GM21576 (cell line): ENCODE results near the gene IL34.
"Not testable (repeated sequence)": the region's sequence is repeated elsewhere in the genome, so short reads cannot be mapped to it uniquely, and the experiment has no call there.

Experiments
- ATAC-seq: cut with Tn5 transposase; IDR thresholded peaks from one replicate; pipeline ENCODE4 v1.9.1; 2021; ENCODE audit warnings: mild to moderate bottlenecking, moderate library complexity; ENCODE audit not compliant: unreplicated experiment

Gene IL34

DNA sequence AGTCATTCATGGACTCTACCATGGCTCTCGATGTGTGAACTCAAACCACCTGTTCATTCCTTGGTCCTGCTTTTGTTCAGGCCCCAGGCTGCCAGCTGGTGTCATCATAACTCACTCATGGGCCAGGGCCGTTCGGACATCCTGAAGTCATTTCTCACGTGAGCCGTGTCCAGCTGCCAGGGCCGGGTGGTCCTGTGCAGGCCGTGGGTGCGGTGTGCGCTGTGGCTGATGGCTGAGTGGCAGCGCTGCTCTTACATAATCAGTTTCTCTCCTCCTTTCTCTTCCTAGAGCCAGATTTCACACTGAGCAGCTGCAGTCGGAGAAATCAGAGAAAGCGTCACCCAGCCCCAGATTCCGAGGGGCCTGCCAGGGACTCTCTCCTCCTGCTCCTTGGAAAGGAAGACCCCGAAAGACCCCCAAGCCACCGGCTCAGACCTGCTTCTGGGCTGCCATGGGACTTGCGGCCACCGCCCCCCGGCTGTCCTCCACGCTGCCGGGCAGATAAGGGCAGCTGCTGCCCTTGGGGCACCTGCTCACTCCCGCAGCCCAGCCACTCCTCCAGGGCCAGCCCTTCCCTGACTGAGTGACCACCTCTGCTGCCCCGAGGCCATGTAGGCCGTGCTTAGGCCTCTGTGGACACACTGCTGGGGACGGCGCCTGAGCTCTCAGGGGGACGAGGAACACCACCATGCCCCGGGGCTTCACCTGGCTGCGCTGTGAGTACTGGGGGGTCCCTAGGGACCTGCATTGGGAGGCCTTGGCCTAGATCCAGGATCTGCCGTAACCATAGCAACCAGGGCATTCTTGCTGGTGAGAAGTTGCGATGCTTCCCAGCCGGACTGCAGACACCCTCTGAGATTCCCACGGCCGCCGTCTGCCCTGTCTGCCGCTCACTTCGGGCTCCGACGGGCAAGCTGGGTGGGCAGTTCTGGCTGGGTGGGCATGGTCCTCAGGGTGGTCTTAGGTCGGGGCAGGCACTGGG, at the start of gene IL34:
IL34 (plus strand) TSS at position 300 of the 982 bp plus-strand sequence; CDS start at position 689, 389 bp downstream.
- no peak for ATAC-seq

DNA sequence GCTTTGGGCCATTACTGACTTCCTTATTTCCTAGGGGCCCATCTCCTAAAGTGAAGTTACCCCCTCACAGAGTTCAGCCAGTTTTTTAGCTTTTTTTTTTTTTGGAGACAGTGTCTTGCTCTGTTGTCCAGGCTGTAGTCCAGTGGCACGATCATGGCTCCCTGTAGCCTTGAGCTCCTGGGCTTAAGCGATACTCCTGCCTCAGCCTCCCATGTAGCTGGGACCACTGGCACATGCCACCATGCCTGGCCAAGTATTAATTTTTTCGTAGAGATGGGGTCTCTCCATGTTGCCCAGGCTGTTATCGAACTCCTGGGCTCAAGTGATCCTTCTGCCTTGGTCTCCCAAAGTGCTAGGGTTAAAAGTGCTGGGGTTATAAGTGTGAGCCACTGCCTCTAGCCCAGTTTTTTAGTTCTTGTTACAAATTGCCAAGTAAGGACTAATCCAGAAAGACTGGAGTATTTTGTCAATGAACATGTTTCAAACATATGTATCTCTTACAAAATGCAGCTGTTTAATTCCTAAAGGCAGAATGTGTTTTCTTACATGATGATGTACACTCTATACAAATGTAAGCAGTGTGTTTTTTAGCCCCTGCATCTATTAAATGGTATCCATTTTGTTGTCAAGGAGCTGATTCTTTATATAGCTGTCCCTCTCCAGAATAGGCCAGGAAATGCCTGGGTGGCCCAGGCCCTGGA, 49.1 kb upstream of the IL34 start:
- no peak for ATAC-seq

DNA sequence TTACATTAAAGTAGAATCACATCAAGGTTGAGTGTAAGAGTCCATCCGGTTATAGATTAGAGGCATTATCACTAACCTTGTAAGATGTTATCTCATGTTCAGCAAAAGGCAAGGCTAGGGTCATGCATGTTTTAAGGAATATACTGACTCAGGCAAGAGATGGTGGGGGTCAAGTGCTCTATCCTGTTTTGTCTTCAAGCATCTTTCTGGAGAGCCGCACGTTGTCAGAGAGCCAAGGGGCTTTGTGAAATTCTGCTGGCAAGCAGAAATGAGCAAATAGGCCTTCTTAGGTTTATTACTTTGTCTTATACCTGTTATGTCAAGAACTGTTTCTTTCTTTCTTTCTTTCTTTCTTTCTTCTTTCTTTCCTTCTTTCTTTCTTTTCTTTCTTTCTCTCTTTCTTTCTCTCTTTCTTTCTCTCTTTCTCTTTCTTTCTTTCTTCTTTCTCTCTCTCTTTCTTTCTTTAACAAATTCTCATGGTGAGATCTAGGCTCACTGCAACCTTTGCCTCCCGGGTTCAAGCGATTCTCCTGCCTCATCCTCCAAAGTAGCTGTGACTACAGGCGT, 47.3 kb upstream of the IL34 start:
- ATAC-seq, result no peak

DNA sequence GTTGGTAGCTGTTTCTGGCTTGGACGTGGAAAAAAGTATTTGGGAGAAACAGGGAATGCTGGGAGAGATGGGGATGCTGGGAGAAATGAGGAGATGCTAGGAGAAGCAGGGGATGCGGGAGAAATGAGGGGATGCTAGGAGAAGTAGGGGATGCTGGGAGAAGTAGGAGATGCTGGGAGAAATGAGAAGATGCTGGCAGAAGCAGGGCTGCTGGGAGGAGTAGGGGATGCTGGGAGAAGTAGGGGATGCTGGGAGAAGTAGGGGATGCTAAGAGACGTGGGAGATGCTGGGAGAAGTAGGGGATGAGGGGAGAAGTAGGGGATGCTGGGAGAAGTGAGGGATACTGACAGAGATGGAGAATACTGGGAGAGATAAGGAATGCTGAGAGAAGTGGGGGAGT, 45.6 kb upstream of the IL34 start:
- ATAC-seq, result no peak

DNA sequence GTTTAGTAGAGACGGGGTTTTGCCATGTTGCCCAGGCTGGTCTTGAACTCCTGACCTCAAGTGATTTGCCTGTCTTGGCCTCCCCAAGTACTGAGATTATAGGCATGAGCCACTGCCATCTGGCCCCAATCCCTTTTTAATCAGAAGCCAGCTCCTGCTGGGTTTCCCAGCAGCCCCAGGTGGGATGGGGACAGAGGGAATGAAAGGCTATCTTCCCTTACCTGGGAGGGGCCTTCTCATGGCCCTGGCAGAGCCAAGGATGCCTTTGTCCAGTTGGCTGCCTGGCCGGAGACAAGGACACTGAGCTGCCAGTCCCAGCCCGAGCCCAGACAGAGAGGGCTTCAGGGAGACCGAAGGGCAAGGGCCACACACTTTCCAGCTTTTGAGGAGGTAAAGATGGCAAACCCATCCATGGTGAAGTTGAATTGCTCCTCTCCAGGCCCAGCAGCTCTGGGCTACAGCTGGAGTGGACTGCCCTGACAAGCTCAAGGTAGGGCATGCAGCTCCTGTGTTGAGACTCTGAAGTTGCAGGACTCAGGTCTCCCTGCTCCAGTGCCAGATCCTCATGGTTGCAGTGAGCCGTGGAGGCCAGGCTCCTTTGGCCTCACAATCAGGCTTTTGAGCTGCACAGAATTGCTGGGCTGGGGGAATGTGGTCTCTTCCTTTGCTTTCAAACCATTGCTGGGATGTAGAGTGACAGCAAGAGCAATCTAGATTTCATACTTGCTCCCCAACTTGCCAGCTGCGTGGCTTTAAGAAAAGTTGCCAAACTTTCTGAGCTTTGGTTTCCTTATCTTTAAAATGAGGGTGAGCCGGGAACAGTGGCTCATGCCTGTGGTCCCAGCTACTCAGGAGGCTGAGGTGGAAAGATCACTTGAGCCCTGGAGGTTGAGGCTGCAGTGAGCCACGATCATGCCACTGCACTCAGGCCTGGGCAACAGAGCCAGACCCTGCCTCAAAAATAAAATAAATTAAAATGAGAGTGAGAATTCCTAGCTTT, 44.5 kb upstream of the IL34 start:
- ATAC-seq, result no peak

DNA sequence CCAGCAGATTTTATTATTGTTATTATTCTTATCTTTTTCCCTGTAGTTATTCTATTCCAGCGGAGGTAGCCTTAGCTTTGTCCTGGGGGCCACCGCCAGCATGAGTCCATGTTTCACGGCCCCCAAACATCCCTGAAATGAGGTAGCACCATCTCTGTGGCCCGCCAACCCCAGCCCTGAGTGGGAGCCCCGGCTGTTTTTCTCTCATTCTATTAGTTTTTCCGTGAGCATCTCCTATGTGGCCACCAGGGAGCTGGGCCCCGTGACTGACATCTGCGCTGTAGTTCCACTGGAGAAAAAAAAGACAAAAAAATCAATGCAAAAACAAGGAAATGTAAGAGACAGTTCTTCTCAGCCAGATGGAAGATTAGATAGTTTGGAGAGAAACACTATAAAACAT, 43.5 kb upstream of the IL34 start:
- ATAC-seq, result no peak

DNA sequence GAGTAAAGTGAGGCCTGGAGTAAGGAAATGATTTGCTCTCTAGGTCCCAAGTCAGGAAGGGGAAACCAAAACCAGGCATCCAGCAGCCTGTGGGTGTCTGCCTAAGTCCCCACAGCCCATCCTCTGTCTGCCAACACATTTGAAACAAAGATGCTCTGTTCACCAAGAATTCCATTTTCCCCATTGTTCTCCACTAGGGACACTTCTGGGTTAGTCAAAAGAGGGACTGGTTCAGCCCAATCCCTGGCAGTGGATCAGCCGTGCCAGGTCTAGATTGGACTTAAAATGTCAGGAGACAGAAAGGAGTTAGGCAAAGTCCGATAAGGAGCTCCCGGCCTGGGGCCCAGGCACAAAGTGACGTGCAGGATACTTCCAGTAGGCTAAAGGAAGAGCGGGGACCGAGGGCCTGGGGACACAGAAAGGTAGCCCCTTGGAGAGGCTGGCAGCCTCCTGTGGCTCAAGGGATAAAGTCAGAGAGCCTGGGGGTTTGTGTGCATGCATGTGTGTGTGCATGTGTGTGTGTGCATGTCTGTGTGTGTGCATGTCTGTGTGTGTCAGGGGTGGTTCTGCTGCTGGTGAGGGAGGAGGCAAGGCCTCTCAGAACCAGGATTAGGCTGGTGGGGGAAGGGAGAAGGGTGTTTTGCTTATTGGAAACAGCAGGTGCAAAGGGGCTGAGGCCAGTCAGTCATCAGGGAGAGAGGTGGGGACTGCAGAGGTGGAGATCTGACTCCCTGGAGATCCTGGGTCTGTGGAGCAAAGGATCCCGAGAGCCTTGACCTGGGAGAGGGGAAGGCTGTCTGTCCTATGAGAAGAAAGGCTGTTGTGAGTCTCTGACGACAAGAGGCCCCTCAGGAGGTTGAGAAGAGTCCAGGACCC, 41.7 kb upstream of the IL34 start:
- ATAC-seq, result no peak

DNA sequence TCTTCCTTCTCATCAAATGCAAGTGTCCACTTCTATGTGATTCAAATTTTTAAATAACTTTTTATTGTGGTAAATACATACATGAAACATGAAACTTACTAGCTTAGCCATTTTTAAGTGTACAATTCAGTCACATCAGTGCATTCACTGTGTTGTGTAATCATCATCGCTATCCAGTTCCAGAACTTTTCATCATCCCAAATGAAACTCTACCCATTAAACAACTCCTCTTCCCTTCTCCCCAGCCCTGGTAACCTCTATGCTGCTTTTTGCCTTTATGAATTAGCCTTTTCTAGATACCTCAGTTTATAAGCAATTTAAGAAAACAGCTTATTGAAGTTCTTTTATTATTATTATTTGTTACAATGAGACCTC, 41.1 kb upstream of the IL34 start:
- no peak for ATAC-seq

DNA sequence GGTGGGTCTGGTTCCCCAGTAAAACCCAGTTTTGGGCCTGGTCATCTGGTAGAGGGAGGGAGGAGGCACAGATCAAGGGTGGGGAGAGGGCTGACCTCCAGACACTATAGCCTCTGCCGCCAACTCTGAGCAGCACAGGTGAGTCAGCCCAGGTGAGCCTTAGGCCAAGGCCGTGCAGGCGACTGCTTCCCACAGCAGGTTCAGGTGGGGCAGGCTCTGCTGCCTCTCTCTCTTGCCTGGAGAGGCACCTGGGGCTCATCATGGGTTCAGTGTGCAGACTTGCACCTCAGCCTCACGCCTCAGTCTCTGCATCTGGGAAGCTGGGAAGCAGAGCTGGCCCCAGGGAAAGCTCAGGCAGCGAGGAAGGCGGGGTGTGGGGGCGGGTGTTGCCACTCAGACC, 37.8 kb upstream of the IL34 start:
- no peak for ATAC-seq

DNA sequence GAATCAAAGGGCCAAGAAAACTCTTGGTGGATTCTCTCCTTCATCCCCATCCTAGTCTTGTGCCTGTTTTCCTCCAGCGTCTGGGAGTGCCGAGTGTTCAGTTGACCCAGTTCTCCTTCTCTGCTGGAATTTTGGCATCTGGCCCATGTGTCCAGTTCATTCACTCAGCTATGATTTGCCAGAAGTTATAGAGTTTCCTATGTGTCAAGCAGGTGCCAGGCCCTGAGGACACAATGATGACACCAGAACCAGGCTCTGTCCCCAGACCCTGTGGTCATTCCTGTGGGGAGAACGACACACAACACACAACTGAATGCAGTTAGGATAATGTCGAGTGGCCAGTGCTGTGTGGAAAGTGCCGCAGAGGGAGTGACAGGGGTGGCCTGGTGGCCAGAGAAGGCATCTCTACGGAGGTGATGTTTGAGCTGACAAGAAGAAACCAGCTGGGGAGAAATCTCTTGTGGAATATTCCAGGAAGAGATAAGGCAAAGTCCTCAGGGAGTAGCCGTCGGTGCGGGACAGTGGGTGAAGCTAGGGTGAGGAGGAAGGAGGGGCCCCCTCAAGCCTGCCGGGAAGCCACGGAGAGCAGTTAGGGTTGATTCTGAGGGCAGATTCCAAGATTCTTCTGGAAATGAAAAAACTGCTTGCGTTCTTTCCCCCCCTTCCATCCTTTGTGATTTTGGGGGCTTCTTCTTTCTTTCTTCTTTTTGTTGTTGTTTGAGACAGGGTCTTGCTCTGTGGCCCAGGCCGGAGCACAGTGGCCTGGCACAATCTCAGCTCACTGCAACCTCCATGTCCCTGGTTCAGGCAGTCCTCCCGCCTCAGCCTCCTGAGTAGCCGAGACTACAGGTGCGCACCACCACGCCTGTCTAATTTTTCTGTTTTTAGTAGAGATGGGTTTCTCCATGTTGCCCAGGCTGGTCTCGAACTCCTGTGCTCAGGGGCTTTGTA, 35.8 kb upstream of the IL34 start:
- no peak for ATAC-seq

DNA sequence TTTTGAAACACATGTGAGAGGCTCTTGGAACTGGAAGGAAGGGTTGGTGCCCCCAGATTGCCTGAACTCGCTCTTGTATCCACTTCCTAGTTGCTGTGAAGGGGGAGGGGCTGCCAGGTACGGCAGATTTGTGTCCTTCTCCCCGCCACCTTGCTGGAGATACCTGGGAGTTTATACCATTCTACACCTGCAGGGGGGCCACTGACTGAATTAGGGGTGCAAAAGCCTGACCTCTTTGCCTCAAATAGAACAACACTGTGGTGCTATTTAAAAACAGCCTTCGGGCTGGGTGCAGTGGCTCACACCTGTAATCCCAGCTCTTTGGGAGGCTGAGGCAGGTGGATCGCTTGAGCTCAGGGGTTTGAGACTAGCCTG, 35.1 kb upstream of the IL34 start:
- no peak for ATAC-seq

DNA sequence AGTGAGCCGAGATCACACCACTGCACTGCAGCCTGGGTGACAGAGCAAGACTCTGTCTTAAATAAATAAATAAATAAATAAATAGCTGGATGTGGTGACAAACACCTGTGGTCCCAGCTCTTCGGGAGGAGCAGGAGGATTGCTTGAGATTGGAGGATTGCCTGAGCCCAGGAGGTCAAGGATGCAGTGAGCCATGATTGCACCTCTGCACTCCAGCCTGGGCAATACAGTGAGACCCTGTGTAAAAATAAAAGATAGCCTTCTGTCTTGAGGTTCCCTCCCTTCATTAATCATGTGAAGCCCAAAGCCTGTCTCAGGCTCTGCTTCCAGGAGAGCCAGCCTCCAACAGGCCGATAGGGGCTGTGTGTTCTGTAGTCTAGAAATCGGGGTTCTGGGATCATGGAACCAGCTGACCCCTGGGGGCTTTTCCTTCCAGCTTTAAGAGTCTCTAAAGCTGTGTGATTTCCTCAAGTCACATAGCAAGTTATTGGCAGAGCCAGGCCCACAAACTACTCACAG, 34.5 kb upstream of the IL34 start:
- ATAC-seq, result no peak

DNA sequence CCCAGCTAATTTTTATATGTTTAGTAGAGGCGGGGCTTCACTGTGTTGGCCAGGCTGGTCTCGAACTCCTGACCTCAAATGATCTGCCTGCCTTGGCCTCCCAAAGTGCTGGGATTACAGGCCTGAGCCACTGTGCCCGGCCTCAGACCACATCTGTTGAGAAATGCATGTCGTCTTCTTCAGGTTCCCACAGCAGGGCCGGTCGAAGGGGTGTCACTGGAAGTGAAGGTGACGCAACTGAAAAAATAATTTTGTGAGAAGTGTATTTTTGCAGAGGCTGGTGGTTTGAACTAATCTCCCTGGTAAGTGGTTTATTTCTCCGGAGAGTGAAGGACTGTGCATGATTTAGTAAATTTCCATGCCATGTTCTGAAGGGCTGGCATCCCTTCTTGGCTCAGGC, 33.4 kb upstream of the IL34 start:
- ATAC-seq, result no peak

DNA sequence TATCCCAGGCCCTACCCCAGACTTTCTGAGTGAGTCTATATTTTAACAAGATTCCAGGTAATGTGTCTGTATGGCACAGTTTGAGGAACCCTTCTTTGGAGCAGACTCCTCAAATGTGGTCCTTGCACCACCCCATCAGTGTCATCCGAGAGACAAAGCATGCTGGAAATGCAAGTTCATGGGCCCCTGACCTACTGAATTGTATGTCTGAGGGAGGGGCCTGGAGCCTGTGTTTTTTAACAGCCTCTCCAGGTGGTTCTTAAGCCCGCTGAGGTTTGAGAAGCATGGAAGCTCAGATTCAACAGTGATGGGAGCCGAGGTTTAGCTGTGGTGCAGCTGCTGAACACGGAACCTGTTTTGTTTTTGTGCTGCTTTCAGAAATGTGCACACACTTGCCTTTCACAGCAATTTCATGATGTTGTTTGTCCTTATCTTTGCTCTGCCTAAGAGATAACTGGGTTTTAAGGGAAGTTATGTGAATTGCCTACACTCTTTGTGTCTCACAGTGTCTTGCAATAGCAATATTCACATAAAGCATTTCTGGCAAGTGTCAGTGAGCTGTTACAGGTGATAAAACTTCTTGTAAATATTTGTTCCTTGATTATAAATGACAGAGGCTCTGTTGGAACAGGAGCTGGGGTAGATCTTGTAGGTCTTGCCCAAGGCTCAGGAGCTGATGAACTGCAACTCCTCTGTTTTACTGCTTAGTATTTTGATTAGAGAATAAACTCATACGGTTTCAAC, 32.0 kb upstream of the IL34 start:
- ATAC-seq, result no peak

DNA sequence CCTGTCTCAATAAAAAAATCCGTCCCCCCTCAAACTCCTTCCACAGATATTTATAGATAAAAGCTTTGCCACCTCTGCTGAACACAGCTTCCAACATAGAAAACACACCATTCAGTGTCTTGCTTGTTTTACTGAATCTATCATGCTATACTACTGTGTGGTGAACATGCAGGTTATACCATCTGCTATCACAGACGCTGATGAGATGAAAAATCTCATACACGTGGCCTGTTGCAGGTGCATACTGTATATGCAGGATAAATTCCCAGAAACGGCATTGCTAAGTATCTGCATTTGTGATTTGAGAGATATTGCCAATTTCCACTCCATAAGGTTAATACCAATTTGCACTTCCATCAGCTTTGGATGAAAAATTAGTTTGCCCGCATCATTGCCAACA, 30.4 kb upstream of the IL34 start:
- ATAC-seq, result no peak

DNA sequence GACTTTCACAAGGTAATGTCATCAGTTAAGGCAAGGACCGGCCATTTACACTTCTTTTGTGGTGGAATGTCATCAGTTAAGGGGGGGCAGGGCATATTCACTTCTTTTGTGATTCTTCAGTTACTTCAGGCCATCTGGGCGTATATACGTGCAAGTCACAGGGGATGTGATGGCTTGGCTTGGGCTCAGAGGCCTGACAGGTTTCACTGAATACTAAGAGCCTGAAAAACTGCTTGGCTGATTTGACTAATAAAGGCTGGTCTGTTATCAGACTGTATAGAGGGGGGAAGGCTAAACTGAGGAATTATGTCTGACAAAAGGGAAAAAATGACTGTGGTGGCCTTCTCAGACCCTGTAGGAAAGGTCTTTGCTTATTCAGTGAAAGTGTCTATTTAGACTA, 24.5 kb upstream of the IL34 start:
- not testable (repeated sequence) for ATAC-seq

DNA sequence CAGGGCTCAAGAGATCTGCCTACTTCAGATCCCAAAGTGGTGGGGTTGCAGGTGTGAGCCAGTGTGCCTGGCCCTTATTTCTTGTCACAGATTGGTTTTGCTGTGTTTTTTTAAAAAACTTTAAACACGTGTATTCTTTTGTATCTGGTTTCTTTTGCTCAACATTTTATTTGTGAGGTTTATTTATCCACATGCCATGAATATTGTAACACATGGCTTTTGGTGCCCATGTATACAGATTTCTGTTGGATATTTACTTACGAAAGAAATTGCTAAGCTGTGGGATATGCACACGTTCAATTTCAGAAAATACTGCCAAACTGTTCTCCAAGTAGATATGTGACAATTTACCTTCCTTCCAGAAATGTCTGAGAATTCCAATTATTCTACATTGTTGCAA, 18.7 kb upstream of the IL34 start:
- ATAC-seq, result no peak
